NOMO-1 (cell line): ENCODE results near the gene PDE2A.

ENCODE experiments used
- DNase-seq, 2 experiments: peaks; one replicate each; lab custom pipeline; 2025; ENCODE audit not compliant: unreplicated experiment in 2 of 2; lab: John Stamatoyannopoulos, UW

Gene PDE2A

GRCh38 chr11:72704783-72705265, 30.6 kb upstream of the PDE2A start:
- DNase-seq, result no peak

DNA sequence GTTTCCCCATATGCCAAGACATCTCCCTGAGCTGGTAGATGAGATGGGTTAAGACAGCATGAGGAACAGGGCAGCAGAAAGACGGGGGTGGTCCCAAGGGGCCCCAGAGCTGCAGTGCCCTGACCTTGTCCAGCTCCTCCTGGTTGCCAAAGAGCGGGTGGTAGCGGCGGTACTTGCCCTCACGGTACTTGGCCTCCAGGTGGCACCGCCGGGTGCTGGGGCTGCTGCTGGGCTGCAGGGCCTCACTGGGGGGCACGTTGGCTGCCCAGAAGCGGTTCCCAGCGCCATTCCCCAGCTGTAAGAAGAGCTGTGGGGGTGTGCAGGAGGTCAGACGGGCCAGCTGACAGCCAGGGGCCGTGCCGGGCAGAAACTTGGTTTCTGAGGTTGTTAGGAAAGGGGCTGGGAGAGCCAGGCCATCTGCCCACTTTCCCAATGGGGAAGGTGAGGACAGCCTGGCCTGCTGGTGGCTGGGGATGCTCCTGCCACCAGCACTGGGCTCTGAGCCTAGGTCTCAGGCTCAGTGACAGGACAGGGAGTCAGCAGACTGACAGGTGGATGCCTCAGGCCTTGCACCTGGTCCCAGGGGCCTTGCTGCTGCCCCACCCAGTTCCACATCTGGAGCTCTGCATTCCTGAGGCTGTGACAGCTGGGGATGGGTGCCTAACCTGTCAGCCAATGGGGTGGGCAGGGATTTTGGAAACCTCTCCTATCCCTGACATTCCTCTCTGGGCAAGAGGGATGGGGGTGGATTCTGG, 30.0 kb upstream of the PDE2A start:
- DNase-seq, result no peak

DNA sequence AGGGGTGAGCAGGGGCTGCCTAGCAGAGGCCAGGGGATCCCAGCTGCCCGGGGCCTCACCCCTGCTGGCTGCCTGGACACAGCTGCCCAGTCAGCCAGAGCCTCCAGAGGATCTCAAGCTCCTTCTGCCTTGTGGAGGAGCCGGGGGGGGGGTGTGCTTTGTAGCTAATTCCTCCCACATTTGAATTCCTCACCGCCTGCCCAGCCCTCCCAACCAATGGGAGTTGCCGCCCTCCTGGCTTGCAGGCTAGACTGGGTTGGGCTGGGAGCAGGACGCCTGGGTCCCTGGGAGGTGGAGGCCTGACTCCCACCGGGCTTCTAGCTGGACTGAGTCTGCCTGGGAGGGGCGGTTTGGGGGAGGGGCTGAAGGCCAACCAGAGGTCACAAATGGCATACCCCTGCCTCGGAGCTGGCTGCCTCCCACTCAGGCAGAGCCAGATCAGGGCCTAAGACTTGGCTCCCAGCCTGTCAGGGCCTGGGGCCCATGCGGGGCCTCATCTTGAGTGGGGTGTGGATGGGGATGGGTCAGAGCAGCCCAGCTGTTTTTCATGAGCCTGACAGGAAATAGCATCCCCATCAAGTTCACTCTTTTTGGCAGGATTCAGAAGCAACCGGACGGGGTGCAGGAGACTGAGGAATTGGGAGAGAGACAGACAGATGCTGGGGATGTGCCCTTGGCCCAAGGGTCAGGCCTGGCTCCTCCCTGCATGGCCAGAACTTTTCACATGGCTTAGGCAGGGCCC, 29.2 kb upstream of the PDE2A start:
- DNase-seq, result no peak

- DNase-seq, result no peak
Measured at GRCh38 chr11:72702577-72703241, 28.5 kb upstream of the PDE2A start.

- DNase-seq, result no peak
Measured at GRCh38 chr11:72702096-72702495, 27.9 kb upstream of the PDE2A start.

- DNase-seq, result no peak
Measured at GRCh38 chr11:72701466-72701865, 27.2 kb upstream of the PDE2A start.

- no peak for DNase-seq
Measured at GRCh38 chr11:72700146-72700545, 25.9 kb upstream of the PDE2A start.

DNA sequence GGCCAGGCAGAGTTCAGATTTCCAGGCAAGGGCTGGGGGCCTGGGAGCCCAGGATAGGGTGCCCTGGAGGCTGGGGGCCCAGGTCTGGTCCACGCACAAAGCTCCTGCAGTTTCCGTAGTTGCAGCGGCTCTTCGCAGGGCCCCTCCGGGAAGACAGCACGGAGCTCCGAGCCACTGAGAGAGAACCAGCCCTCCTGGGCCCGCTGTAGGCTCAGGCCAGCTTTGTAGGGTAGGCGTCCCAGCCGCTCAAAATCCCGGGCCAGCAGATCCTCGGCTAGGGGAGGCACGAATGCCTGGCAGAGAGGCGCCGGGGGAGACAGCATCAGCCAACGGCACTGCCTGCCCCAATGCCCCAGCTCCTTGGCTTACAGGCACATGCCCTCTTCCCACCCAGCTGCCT, 23.6 kb upstream of the PDE2A start:
- no peak for DNase-seq

DNA sequence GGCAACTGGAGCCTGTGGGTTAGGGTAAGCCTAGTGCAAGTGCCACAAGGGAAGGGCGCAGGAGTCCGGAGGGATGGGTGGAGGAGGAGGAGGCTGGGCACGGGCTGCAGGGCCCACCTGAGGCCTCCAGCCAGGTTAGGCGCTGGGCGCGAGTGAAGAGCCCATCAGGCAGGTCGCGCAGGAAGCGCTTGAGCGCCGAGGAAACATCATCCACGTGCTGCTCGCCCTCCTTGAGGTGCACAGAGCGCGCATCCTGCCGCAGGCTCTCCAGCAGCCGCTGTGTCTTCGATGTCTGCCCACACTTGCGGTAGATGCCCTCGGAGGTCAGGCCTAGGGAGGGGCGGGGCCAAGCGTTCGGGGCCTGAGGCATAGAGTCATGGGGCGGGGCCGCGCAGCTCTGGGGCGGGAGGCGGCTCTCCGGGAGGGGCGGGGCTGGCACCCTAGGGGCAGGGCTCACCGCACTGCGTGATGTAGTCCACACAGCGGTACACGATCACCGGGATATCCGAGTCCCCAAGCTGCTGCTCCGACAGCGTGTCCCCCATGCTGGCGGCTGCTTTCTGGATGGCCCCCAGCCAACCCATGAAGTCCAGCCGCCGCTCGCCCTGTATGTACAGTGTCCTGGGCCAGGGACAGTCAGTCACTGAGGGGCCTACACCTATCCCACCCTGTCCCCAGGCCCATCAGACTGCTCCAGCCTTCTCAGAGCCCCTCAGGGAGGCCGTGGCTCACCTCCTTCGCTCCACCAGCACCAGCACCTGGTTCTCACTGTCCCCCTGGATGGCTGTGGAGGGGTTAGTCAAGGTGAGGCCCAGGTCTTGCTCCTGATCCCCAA, 22.9 kb upstream of the PDE2A start:
- DNase-seq, result no peak

DNA sequence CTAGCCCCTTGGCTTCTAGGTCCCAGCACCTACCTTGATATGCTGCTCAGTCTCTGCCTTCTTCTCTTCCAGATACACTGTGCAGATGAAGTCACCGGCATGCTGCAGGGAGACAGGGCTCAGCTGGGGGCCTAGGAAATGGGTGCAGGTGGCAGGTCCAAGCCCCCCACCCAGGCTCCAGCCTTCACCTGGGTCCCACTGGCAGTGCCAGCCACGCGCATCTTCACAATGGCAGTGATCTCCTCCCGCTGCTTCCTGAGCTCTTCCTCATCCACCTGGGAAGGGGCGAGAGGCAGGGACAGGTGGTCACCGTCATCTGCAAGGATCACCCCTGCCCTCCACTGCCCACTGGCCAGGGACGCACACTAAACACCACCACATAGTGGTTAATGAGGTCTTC, 21.1 kb upstream of the PDE2A start:
- no peak for DNase-seq

GRCh38 chr11:72693271-72693968, 19.2 kb upstream of the PDE2A start:
- no peak for DNase-seq

GRCh38 chr11:72692498-72693237, 18.4 kb upstream of the PDE2A start:
- DNase-seq, result no peak

DNA sequence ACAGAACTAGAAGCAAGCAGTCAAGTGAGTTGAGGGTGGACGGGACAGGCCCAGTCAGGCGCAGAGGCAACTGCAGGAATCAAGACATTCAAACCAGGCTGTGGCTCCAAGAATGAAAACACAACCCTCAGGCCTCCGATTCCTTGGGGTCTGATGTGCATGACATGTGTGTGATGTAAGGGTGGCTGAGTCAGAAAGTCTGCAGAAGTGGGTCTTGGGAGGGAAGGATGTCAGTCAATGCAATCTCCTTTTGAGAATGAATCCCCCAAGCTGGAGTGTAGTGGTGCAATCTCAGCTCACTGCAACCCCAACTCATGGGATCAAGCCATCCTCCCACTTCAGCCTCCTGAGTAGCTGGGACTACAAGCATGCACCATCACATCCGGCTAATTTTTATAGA, 15.9 kb upstream of the PDE2A start:
- DNase-seq, result no peak

- no peak for DNase-seq
Measured at GRCh38 chr11:72688929-72689328, 14.7 kb upstream of the PDE2A start.

GRCh38 chr11:72688486-72688885, 14.3 kb upstream of the PDE2A start:
- DNase-seq, result no peak

DNA sequence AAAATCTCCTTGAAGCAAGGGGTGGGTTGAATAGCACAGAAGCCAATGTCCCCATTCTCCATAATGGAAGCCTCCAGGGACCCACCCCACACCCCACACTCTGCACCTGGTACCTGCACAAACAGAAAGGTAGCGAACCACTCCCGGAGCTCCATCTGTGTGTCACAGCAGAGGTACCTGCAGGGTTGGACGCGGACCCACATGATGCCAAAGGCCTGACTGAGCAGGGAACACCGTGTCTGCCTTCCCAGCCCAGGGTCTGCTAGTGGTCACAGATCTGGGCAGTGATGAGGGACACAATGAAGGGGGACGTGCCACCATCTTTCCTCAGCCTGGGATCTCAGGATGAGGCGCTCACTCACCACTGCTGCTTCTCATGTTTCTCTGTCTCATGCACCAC, 13.1 kb upstream of the PDE2A start:
- DNase-seq, result no peak

DNA sequence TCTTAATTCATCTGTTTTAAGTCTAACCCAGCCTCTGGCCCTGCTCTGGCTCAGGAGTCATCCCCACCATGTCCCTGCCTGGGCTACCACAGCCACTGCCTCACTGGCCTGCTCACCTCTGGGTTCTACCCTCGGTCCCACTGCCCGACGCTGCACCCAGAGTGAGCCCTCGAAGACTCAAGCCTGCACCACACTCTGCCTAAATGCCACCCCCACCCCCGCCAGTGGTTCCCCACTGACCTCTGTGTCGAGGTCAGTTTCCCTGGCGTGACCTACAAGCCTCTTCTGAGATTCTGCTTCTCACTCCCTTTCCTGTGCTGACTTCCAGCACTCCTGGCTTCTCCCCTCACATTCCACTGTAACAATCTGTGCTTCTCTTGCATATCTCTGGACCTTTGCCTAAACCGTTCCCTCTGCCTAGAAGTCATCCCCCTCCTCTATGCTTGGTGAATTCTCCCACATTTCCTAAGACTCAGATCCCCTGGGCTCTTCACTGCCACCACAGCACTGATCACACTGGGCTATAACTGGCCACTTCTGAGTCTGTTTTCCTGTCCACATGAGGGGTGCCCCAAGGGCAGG, 12.5 kb upstream of the PDE2A start:
- DNase-seq, result no peak

- no peak for DNase-seq
Measured at GRCh38 chr11:72685560-72686480, 11.6 kb upstream of the PDE2A start.
